Forelimb muscle (tissue), 1 donor: ENCODE data around the gene ATP6V0B. TPM values are rescaled to one million over a fixed set of nuclear protein-coding genes. Genes with fewer than 3 reads are reported as not detected.

ENCODE experiments used
- DNase-seq: peaks from one replicate; pipeline ENCODE4 v3.0.0-alpha.2; 2013; ENCODE audit warnings: low read depth
- polyA plus RNA-seq: library from polyadenylated mRNA; unstranded; fragments of 120-200 nt; gene quantifications from one replicate; pipeline ENCODE4 v1.2.1, GENCODE V29; 2013; ENCODE audit not compliant: insufficient read length

The ATP6V0B gene
- polyA plus RNA-seq, 1 donor = 46.9 TPM

DNA sequence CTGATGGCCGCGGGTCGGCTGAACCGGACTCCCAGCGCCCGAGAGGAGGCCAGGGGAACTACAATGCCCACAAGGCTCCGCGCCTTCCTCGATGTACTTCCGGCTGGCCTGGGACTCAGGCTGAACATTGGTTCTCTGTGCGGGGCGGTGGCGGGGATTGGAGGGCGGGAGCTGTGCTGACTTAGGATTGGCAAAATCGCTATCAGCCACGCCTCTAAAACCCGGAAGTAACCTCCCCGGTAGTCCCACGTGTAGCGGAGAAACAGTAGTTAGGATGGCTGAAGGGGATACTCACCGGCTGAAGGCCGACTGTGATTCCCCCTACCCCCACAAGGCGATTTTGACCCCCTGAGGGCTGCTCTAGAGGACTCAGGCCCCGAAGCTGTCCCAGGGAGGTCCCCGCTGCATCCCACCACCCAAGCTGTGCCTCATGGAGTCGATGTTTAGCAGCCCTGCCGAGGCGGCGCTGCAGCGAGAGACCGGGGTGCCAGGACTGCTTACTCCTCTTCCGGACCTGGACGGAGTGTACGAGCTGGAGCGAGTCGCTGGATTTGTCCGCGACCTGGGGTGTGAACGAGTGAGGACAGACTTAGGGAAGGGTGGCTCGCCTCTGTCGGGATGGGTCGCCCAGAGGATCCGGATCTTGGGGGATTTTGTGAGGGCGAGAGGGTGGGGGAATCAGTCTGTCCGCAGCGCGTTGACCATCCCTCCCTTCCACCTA is 4.9 kb upstream of the ATP6V0B start, which contains the start of gene DPH2:
Gene DPH2 (plus strand): TSS at position 265 of the 721 bp plus-strand sequence. CDS start 166 bp downstream, at position 431.
- DNase-seq = peak; percentile 97

DNA sequence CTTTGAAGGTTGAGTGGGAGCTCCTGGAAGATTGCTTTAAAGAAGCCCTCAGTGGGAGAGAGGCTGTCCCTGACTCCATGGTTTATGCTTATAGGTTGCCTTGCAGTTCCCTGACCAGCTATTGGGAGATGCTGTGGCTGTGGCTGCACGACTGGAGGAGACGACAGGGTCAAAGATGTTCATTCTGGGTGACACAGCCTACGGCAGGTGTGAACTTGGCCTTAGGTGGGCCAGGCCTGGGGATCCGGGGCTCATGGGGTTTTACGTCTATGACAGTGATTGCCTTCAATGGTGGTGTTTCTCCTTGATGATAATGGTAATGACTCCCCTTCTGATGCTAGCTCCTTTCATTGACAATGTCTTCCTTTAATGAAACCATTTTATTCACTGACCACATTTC is 4.3 kb upstream of the ATP6V0B start:
- DNase-seq = no peak

DNA sequence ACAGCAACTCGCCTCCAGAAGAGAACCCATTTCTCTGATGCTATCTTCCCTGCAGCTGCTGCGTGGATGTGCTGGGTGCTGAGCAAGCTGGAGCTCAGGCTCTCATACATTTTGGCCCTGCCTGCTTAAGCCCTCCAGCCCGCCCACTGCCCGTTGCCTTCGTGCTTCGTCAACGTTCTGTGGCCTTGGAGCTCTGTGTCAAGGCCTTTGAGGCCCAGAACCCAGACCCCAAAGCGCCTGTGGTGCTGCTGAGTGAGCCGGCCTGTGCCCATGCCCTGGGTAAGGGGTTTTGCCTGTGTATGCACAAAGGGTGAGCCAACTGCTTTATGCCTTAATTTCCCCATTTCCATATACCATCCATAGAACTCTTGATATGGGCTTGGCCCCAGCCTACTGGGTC is 3.8 kb upstream of the ATP6V0B start:
- DNase-seq = no peak

DNA sequence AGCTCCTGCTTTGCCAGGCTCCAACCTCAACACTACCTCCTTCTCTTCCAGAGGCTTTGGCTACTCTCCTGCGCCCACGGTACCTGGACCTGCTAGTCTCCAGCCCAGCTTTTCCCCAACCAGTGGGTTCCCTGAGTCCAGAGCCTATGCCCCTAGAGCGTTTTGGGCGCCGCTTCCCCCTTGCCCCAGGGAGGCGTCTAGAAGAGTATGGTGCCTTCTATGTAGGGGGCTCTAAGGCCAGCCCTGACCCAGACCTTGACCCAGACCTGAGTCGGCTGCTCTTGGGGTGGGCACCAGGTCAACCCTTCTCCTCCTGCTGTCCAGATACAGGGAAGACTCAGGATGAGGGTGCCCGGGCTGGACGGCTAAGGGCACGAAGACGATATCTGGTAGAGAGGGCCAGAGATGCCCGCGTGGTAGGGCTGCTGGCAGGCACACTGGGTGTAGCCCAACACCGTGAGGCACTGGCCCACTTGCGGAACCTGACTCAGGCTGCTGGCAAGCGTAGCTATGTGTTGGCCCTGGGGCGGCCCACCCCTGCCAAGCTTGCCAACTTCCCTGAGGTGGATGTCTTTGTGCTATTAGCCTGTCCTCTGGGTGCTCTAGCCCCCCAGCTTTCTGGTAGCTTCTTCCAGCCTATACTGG is 3.3 kb upstream of the ATP6V0B start:
- DNase-seq = no peak

DNA sequence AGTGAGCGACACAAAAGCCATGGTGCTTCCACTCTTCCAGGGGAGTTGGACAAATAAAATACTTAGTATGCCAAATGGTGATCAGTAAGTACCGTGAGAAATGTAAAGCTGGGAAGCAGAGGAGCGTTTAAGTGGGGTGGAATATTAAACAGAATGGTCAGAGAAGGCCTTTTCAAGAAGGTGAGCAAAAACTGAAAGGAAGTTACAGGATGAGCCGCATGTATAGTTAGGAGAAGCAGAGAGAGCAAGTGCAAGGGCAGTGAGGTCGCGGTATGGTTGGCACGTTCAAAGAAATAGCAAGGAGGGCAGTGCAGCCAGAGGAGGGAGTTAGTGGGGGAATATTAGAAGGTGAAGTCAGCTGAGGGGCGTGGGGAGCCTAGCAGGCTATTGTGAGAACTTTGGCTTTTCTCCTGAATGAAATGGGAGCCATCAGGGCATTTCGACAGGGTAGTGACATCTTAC is 748 bp upstream of the ATP6V0B start:
- no peak for DNase-seq

DNA sequence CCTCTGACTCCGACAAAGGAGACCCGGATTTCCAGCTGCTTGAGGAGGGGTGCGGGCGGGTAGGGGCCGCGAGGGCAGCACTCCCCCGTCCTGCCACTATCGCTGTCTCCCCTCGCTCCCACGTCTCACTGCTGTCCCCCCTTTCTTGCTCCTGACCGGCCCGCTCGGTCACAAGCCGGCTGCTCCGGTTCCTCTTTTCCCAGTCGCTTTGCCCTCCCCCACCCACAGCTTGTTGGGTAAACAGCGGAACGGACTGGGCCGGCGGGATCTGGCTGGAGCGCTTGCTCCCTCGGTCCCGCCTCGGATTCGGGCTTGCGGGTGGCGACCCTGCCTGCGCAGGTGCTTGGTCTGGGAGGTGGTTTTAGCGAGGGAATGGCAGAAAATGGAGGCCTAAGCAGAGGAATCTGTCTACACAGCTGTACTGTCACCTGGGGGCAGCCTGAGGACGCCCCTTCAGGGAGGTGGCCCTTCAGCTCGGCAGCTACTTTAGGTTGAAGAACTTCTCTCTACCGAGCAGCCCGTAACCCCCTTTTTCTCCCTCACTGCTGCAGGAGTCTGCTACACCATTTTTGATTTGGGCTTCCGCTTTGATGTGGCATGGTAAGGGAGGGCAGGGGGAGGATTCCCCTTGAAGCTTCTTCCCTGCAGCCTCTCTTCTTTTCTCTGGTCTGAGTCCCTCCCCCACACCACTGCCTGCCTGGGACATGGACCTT is 645 bp downstream of the ATP6V0B start:
- DNase-seq = no peak

DNA sequence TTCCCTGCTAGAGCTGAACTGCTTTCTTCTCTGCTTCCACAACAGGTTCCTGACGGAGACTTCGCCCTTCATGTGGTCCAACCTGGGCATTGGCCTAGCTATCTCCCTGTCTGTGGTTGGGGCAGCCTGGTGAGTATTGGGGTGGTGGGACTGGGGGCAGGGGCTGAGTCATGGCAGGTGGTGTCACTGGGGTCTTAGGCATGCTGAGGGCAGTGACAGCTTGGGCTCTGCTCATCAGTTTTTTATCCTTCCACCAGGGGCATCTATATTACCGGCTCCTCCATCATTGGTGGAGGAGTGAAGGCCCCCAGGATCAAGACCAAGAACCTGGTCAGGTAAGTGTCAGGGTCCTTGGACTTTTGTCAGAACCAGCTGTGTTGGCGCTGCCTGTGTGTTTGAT is 1.3 kb downstream of the ATP6V0B start:
- DNase-seq = no peak

DNA sequence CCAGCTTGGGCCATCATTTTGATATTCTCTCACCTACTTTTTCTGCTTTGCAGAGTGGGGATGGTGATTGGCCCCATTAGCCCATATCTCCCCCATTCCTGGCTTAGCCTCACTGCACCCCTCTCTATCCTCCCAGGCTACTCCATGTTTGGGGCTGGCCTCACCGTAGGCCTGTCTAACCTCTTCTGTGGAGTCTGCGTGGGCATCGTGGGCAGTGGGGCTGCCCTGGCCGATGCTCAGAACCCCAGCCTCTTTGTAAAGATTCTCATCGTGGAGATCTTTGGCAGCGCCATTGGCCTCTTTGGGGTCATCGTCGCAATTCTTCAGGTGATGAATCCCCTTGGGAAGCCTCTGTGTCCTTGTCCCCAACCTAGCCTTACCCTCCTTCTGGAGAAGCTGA is 2.1 kb downstream of the ATP6V0B start:
- no peak for DNase-seq

DNA sequence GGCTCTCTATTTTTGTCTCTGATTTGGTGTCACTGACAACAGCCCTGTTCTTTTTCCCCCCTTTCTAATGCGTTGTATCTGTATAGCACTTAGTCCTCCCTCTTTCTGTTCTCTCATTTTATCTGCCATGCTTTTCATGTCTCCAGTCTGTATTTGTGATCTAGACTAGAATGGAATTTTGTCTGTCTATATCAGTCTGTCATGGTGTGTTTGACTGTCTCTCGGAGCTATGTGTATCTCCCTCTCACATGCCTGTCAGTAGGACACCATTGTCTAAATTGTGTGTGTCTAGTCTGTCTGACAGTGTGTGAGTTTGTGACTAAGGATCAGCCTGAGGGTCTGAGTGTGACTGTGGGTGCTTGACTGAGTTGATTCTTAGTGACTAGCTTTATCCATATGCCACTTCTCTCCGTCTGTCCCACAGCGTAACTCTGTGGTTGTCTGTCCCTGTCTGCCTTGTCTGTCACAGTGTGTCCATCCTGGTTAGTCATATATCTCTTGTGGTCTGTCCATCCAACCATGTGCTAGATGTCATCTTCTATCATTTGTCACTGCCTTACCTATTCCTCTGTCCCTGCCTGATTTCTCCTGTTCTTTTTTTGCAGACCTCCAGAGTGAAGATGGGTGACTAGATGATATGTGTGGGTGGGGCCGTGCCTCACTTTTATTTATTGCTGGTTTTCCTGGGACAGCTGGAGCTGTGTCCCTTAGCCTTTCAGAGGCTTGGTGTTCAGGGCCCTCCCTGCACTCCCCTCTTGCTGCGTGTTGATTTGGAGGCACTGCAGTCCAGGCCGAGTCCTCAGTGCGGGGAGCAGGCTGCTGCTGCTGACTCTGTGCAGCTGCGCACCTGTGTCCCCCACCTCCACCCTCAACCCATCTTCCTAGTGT is 2.9 kb downstream of the ATP6V0B start:
- DNase-seq = no peak

DNA sequence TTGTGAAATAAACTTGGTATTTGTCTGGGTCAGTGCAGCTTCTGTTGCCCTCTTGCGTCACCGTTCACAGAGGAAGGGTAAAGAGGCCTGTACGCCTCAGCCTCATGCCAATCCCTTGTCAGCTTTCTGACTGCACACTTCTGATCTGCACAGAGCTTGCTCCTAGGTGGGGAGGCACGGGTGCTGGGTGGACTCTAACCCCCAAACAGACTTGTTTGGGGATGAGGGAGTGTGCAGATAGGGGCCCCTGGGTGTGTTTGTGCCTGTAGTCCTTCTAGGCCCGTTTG is 3.4 kb downstream of the ATP6V0B start:
- DNase-seq = no peak

DNA sequence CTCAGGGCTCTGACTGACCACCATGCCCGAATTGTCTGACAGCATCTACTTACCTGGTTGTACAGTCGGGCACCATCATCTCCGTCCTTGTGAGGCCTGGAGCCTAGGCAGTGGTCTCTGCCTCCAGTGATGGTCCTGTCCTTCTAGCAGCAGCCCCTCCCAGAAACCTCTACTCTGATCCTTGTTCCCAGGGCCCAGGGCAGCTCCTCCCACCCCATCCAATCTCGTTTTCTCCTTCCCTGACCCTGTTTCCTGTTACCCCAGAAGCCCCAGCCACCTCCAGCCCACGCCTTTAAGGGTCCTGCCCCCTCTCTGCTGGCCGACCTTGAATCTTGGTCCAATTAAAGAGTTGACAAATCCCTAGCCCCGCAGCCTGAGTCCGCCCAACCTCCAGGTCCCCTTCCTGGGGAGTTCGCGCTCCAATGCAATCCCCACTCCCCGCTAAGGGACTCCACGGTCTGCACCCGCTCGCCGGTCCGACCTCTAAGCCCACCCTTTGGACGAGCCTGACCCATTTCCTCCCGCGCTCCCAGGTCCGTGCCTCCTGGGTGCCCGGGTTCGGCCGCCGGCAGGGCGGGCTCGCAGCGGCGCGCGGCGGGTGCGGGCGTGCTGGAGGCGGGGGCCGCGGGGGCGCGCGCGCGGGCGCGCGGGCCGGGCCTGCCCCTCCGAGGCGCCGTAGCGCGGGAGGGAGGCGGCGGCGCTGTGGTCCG is 3.9 kb downstream of the ATP6V0B start, which contains the start of gene B4GALT2:
Gene B4GALT2 (plus strand): TSS at position 660 of the 710 bp plus-strand sequence. CDS start 1,951 bp downstream, outside the sequence.
- no peak for DNase-seq

DNA sequence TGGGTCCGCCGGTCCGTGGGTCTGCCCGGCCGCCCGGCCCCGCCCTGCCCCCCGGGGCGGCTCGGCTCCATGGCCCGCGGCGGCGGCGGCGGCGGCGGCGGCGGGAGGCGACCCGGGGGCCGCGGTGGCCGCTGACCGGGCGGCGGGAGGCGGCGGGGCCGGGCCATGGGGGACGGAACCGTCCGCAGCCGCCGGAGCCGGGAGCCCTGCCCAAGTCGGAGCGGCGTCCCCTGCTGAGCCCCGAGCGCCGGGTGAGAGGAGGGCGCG is 4.4 kb downstream of the ATP6V0B start:
- DNase-seq = no peak

DNA sequence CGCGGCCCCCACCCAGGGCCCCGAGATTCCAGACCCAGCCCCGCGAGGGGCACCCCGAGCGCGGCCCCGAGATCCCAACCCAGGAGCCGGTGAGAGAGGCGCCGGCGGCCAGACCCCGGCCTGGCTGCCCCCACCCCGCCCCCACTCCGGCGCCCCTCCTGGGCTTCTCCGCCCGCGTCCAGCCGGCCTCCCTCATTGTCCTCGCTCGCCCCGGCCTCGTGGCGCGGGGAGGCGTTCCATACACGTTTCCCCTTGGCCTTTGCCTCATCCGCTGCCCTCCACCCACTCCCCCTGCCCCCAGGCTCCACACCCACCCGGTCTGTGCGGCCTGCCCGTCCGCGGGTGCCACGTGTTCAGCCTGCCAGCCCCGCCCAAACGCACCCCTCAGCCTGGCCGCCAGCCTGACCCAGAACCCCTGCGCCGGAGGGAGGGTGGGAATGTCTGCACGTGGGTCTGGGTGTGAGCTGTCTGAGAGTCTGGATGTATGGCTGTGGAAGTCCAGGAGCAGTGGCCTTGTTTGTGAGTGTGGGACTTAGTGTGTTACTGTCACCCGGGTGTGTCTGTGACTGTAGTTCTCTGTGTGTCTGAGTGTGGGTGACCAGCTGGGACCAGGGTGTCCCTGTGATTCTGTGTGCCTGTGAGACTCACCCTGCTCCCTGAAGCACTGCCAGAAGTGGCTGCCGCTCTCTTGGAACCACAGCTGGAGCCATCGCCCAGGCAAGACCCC is 4.9 kb downstream of the ATP6V0B start:
- no peak for DNase-seq

DNA sequence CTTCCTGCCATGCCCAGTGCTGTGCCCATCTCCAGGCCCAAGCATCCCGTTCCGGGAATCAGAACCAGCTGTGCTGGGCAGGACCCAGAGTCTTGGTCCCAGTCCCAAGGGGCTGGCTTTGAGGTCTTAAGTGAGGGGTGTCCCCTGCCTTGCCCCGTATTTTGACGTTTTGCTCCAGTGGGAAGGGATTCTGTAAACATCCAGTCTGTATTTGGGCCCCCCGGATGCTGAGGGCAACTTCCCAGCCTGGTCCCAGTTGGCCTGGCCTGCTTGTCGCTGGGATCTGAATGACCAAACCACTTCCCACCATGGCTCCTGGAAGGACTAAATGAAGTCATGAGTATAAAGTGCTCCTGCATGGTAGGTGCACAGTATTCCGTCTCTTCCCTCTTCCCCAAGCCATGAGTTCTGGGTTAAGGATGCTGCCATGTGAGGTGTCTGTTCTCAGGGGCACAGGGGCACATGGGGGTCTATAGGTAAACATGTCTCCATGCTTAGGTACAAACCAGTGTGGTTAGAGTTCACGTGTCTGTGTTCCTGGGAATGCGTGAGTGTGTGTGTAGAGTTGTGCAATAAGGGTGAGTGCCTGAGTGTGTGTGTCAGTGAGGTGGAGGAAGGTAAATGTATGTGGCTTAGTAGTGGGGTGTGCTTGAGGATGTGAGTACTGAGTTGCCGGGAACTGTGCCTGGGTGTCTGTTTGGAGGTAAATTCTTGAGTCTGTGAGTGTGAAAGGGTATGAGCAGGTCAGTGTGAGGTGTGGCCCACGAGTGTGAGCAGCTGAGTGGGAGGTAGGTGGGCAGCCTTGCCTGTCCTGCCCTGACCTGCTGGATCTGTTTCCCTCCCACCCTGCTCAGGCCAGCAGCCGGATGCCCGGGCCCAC is 5.7 kb downstream of the ATP6V0B start:
- DNase-seq = no peak

DNA sequence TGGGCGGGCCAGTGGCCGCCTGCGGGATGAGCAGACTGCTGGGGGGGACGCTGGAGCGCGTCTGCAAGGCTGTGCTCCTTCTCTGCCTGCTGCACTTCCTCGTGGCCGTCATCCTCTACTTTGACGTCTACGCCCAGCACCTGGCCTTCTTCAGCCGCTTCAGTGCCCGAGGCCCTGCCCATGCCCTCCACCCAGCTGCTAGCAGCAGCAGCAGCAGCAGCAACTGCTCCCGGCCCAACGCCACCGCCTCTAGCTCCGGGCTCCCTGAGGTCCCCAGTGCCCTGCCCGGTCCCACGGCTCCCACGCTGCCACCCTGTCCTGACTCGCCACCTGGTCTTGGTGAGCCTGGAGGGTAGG is 6.4 kb downstream of the ATP6V0B start:
- no peak for DNase-seq

DNA sequence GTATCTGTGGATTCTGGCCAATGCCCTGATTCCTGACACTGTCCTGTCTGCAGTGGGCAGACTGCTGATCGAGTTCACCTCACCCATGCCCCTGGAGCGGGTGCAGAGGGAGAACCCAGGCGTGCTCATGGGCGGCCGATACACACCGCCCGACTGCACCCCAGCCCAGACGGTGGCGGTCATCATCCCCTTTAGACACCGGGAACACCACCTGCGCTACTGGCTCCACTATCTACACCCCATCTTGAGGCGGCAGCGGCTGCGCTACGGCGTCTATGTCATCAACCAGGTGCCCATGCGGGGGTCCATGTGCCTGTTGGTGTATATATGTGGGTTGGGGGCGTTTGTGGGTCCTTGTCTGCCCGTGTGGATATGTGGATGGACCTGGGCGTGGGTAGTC is 6.9 kb downstream of the ATP6V0B start:
- DNase-seq = no peak

DNA sequence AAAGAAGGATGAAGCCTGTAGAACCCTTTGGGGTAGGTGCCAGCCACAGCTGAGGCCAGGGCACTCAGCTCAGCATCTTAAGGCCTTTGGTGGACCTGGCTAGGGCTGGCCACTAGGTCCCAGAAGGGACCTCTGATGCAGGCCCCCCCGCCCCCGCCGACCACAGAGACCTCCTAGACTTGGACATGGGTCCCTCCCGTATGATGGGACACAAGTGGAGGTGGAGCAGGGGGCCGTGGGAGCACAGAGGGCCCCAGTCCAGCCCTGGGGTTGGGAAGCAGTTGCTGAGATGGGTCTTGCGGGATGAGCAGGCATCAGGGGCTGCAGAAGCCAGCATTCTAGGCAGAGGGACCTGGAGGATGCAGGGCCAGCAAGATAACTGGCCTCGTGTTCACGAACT is 7.5 kb downstream of the ATP6V0B start:
- DNase-seq = no peak

DNA sequence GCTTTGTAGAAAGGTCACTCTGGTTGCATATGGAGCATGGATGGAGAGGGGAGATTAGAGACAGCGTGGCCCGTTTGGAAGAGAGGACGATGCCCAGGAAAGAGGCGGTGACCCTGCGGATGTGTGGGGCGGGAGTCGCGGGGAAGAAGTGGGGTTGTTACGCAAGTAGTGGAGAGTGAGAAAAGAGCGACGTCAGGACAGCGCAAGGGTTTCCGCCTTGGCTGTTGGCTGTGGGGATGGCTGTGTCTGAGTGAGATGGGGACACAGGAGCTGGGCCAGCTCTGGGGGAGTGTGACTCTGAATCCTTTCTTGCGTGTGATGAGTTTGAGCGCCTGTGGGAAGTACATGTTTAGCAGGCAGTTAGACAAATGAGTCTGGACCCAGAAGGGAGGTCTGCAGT is 8.0 kb downstream of the ATP6V0B start:
- DNase-seq = no peak

DNA sequence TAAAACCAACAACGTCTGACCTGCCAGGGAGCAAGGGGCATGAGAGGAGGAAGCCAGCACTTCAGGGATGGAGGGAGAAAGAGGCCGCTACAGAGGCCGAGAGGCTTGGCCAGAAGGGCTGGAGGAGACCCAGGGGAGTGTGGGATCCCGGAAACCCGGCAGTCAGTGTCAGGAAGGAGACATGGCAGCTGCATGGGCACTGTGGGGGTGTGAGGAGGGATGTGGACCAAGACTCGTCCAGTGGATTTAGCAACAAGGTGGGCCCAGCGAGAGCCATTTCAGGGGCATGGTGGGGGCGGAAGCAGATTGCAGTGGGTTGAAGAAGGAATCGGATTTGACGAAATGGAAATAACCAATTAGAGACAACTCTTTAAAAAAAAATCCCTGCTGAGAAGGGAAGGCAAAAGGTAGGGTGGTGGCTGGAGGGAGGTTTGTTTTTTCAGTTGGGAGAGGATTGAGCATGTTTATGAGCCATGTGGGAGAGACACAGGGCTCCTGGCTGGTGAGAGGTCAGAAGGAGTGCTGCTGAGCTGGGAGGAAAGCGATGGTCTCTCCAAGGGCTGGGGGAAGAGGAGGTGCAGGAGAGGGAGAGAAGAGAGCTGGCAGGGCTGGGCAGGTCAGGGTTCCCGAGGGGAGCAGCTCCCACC is 8.6 kb downstream of the ATP6V0B start:
- DNase-seq = no peak
